CD4-positive, alpha-beta T cell treated with Interleukin-4 for 1 hour (primary cell): ENCODE data around the gene MTHFD2L.
"Not testable (repeated sequence)": the region's sequence is repeated elsewhere in the genome, so short reads cannot be mapped to it uniquely, and the experiment has no call there.

ENCODE experiments used
- DNase-seq, 2 donors: peaks; one replicate each; pipeline ENCODE4 v3.0.0-alpha.2; 2020 to 2022

The MTHFD2L gene

DNA sequence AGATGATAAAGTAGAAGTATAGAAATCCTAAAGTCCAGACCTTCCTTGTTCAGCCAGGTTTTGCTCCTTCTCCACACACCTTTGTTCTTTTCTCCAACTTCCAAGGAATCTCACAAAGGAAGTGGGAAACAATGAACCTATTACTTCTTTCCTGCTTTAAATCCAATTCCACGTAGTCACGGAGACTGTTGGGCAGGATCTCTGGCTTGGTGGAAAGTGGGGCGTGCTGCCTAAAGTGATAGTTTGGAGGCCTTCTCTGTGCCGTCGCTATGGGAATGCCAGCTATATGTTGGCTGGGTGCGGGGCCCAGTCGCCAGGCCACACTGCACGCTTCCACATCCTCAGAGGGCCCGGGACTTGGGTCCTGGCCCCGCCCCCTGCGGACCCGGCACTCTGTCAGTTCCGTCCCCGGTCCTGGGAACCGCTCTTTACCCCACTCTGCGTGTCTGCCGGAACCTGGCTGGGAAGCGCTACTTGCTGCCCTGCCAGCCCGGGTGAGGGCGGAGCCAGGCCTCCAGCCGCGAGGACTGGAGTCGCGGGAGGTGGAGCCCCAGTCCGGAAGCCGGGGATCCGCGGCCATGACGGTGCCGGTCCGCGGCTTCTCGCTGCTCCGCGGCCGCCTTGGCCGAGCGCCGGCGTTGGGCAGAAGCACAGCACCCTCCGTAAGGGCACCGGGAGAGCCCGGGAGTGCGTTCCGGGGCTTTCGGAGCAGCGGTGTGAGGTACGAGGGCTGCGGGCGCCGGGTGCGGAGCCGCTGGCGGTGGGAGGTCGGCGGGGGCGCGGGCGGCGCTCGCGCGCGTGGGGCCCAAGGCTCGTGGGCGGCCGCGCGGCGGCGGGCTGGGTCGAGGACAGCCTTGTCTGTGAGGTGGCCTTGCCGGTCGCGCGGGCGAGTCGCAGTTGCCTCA is at the start of gene MTHFD2L:
Gene MTHFD2L (plus strand): TSS at position 558 of the 905 bp plus-strand sequence. CDS start 21 bp downstream, at position 579.
- DNase-seq: peak; percentile 77 to 78

DNA sequence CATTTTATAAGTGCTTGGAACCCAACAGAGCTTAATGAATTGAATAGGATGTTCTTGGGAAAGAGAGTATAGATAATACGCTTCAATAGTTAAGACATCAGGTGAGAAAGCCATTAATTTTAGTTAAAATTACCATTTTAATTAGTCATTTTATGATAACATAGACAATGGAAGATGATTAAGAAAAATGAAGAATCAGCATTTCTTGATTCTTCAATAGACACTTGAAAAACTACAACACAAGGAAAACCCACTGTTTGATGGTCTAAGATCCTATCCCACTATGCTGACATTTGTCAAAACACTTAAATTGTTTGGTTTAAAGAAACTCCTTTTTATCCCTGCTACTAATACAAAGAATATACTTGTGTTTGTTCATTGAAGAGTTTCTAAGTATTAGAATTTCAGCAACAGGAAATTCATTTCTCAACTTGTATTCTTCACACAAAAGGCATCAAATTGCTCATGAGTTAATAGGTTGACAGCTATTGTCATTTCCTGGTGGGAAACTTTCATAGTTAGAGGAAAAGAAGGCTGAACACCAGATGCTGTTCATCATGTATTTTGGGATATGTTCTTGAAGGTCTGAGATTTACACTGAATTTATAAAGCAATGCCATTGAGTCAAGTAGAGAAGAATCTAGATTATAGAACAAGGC is 49.3 kb upstream of the MTHFD2L start:
- no peak for DNase-seq

DNA sequence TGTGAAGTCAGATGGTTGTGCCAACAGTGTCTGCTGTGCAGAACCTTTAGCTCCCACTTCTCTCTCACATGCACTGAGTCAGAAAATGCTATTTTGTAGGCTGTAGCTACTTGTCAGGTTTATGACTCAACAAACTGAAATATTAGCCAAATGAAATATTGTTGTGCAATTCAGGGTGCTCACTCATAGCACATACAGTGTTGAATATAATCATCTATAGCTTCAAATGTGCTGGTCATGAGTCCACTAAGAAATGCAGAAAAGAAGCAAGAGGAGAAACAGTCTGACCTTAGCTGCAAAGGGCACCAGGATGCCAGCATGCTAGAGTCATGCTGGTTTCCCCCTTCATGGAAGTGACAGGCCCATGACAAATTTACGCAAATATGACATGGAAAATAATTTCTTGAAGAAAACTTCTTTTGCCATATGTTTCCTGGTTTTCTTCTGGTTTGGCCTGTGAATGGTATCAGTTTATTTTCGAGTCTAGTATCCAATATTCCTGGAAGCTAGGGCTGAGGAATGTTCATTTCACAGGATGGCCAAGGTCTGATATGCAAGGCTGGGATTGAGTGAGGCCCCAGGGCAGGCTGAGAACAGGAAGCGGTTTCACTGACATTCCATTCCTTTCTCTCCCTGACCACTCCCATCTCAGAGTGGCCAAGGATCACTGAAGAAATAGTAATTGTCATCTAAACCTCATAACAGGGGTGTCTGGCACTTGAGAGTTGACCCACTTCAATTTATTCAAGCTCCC is 48.6 kb upstream of the MTHFD2L start:
- DNase-seq: no peak

DNA sequence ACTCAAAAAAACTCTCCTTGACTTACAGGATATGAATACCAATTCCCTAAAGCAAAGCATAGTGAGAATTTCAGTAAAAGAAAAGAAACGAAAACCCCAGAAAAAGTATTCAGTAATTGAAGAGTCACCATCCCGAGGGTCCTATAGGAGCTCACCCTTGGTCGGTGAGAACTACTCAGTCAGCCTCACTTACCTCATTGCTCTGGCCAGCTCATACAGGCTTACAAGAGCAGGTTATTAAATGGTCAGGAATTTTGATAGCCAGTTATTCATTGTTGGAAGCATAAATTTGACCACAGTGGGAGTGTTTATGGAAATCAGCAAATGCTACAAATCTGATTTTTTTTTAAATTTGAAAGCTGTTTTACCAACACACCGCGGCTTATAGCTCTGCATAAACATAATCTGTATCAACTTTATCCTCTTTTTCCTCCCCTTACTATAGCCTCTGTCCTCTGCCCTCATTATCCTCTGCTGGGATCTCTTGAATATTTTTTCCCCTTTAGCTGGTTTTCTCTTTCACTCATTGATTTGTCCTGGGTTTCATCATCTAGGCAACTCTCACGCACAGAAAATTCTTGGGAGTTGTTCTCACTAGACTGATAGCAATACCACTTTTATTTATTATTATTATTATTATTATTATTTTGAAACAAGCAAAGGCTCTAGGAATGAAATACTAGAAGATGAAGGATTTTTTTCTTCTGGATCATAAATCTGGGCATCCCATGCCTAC is 47.9 kb upstream of the MTHFD2L start:
- DNase-seq: no peak

DNA sequence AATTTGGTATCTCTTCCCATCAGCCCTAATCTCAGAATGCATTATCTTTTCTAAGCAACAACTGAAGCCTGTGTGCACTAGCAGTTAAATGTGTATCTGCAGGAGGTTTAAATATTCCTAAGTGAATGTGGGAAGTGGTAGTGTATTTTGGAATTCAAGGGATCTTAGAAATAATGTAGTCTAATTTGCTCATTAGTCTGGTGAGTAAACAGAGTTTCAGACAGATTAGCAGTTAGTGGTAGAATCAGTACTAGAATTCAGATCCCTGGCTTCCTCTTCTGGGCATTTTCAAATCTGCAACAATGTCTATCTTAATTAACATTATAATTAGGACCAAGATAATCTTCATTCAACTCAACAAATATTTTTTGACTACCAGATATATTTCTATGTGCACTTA is 47.2 kb upstream of the MTHFD2L start:
- no peak for DNase-seq

DNA sequence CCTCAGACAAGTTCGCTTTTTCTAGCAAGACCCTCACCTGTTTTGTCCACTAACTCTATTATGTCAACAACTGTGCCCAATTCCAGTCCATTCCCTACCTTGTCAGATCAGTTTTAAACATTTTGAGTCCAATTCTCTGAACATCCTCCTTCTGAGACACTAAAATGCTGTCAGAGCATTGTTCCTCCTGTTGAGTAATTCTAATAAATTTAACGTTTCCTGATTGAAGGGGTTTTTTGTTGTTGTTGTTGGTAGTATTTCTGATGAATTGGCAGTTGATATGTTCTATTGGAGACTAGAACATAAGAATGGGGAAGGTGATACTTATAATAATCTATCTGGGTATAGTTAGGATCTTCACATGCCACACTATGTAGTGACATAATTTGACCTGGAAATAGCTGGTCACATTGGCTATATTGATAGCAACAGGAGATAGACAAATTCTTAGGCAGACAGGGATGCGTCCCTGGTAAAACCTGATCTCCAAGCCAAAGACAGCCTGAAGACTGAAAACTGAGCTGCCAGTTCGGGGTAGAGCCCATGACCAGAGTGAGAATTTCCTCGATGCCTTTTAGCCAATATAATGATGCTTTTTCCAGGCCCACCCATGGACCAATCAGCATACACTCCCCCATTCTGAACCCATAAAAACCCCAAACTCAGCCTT is 46.5 kb upstream of the MTHFD2L start:
- DNase-seq: no peak

DNA sequence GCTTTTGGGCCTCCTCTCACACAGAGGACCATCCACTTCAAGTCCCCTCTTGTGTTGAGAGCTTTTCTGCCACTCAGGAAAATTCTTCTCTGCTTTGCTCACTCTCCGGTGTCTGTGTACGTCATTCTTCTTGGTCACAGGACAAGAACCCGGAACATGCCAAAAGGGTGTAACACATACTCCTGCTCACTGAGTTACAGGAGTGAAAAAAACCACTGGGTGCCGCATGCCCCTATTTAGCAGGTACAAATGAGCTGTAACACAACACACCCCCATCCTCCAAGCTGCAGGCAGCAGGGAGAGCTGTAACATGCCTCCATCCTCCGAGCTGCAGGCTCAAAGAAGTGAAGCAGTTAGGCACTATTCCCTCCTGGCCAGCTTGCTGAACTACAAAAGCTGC is 45.9 kb upstream of the MTHFD2L start:
- no peak for DNase-seq

DNA sequence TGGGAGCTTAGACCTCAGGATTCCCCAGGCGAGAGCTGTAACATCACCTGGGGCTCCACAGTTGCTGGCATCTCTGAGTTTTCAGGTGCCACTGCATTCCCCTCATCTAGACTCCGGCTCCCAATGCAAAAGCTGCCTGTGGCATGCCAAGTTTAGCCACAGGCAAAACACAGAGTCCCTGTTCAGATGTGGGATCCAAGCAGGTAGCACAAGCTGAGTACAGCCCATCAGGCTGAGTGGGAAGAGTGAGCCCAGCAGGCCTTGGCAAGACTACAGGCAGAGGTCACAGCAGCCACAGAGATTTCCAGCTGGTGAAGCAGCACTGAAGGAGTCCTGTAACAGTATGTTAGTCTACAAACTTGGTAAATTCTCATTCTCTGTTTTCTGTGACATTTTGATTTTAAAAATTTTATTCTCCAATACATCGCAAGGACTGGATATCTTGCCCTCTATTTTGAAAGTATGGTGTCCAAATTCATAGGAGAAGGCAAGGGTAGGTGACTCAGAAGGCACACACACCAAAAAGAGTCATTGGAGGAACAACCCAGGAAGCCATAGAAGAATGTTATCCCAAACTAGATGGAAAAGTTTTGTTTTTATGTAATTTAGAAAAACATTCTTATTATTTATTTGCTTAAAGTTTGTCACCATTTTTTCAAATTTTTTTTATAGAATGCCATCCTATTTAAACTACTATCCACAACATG is 45.4 kb upstream of the MTHFD2L start:
- DNase-seq: no peak

DNA sequence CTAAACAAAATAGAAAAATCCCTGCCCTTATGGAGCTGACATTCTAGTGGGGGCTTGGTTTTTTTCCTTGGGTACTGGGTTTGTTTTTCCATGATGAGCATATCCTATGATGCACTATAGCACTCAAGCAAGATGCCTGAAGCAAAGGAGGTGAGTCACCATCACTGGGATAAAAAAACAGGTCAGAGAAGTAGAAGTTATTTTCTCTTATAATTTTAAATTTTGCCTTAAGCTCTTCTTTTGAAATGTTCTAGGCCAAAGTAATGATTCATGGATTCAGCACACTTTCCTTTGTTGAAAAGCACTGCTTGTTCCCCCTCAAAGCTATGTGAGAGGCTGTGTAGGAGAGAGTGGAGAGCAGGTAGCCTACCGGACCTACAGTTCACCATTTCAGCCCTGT is 43.7 kb upstream of the MTHFD2L start:
- DNase-seq: no peak

DNA sequence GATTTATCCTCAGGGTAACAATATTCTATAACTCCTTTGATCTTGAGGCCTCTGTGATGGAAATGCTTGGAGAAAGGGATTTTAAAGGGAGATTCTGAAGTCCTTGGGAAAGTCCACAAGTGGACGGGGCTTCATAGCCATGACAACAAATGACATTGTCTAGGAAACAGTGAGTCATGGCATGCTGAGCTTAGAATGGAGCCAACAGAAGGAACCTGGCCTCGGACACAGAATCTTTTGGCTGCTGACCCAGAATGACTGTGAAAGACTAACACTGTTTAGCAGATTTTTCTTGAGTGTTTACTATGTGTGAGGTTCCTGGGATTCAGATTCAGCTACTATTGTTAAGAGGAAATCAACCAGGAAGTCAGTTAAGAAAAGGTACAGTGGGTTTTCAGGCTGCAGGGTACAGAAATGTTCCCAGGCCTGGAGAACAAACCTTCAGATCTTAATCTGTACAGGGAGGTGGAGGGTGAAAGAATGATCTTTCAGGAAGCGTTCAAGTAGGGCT is 40.8 kb upstream of the MTHFD2L start:
- DNase-seq: no peak

DNA sequence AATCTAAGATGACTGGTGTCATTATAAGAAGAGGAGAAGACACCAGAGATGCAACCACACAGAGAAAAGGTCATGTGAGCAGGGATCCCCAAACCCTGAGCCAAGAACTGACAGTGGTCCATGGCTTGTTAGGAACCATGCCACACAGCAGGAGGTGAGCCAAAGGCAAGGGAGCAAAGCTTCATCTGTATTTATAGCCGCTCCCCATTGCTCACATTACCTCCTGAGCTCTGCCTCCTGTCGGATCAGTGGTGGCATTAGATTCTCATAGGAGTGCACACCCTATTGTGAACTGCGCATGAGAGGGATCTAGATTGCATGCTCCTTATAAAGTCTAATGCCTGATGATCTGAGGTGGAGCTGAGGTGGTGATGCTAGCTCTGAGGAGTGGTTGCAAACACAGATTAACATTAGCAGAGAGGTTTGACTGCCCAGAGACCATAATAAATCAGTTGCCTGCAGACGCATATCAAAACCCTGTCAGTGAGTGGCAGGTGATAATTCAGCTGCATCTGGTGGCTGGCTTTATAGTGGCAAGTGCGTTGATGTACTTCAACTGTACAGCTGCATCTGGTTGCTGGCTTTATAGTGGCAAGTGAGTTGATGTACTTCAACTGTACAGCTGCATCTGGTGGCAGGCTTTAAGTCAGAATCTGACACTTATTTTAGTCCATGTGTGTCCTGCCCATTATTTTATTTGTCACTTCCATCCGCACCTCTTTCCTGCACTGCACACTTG is 39.1 kb upstream of the MTHFD2L start:
- no peak for DNase-seq

DNA sequence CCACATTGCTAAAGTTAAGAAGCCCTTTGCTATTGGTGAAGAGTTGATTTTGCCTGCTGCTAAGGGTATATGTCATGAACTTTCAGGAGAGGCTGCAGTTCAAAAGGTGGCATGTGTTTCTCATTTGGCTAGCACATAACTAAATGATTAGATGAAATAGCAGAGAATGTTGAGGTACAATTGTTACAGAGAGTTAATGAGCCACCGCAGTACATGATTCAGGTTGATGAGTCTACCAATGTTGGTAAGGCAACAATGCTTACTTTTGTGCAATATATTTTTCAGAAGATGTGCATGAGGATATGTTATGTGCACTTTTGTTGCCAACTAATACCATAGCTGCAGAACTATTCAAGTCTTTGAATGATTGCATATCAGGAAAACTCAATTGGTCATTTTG is 37.8 kb upstream of the MTHFD2L start:
- no peak for DNase-seq

DNA sequence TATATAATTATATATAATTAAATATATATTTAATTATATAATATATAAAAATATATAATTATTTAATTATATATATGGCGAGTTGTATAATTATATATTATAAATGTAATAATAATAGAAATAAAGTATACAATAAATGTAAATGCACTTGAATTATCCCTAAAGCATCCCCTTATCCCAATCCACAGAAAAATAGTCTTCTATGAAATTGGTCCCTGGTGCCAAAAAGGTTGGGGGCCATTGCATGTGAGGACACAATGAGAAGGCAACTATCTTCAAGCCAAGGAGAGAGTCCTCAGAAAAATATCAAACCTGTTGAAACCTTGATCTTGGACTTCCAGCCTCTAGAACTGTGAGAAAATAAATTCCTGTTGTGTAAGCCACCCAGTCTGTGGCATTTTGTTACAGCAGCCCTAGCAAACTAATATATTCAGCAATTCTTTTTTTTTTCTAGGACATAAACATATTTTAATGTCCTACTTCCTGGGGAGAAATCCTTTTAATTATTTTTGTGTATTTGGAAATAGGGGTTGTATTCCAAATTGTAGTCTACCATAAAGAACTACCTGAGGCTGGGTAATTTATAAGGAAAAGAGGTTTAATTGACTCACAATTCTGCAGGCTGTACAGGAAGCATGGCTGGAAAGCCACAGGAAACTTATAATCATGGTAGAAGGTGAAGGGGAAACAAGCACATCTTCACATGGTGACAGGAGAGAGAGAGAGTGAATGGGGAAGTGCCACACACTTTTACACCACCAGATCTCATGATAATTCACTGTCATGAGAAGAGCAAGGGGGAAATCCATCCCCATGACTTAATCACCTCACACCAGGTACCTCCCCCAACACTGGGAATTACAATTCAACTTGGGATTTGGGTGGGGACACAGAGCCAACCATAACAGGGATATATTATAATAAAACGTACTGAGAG is 36.0 kb upstream of the MTHFD2L start:
- no peak for DNase-seq

DNA sequence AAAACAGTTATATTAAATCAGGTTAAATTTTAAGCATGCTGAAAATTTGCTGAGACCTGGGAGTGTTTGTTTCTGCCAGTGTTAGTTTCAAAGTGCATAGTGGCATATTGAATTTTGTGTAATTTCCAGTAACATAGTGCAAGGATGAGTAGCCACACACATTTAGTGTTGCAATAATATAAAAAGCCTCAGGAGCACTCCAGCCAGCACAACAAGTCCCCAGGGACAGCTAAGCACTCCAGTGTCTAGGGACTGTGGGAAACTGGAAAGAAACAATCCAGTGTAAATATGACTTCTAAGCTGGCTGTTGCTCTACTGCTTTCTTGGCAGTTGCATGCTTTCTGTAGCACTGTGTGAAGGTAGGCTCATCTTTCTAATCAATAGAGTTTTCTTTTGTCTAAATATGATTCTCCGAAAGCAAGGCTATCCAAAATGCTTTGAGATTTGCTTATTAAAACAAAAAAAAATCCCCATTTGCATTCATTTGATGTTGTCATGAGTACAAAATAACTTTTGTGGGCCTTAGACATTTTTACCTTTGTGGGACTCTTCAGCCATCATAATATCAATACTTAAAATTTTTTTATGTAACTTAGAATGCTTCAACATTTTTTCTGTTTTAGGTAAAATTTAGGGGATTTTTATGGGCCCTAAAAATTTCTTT is 34.7 kb upstream of the MTHFD2L start:
- no peak for DNase-seq

DNA sequence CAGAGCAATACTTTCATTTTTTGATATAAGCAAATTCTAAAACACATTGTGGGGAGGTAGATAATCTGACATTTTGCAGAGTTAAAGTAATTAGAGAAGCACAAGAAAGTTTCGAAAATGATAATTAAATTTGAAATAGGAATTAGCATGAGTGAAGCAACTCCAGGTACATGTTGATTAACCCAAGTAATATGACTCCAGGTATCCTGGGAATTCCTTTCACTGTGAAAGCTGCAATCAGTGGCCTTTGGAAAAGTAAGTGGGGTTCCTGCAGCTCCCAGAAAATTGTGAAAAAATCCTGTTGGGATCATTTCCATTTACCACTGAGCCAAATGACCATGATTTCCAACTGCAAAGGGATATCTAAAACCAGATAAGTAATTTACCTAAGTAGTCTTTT is 32.9 kb upstream of the MTHFD2L start:
- DNase-seq: no peak

DNA sequence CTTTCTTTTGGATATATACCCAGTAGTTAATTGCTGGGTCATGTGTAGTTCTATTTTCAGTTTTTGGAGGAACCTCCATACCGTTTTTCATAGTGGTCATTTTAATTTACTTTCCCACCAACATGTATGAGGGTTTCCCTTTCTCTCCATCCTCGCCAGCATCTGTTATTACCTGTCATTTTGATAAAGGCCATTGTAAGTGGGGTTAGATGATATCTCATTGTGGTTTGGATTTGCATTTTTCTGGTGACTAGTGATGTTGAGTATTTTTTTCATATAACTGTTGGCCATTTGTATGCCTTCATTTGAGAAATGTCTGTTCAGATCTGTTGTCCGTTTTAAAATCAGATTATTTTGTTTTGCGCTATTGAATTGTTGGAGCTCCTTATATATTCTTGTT is 30.2 kb upstream of the MTHFD2L start:
- no peak for DNase-seq

DNA sequence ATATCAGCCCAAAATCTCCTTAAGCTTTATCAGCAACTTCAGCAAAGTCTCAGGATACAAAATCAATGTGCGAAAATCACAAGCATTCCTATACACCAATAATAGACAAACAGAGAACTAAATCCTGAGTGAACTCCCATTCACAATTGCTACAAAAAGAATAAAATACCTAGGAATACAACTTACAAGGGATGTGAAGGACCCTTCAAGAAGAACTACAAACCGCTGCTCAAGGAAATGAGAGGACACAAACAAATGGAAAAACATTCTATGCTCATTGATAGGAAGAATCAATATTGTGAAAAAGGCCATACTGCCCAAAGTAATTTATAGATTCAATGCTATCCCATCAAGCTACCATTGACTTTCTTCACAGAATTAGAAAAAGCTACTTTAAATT is 27.1 kb upstream of the MTHFD2L start:
- not testable (repeated sequence) for DNase-seq

DNA sequence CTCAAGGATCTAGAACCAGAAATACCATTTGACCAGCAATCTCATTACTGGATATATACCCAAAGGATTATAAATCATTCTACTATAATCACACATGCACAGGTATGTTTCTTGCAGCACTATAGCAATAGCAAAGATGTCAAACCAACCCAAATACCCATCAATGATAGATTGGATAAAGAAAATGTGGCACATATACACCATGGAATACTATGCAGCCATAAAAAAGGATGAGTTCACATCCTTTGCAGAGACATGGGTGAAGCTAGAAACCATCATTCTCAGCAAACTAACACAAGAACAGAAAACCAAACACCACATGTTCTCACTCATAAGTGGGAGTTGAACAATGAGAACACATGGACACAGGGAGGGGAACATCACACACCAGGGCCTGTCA is 25.7 kb upstream of the MTHFD2L start:
- not testable (repeated sequence) for DNase-seq

DNA sequence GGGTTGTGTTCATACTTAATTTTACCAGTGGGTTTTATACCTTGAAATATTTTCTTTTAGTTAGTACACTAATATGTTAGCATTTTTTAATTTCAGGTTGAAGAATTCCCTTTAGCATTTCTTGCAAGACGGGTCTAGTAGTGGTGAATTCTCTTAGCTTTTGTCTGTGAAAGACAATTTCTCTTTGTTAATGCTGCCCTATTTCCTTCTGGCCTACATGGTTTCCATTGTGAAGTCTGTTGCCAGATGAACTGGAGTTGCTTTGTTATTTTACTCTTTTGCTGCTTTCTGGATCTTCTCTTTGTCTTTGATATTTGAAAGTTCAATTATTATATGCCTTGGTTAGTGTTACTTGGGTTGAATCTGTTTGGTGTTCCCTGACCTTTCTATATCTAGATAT is 25.0 kb upstream of the MTHFD2L start:
- DNase-seq: no peak
